Activated CD8-positive, alpha-beta T cell treated with anti-CD3 and anti-CD28 coated beads for 36 hours (primary cell): ENCODE data around the gene KLF15. TPM values are rescaled to one million over a fixed set of nuclear protein-coding genes. Genes with fewer than 3 reads are reported as not detected.

Source experiments
- ATAC-seq: fragments of 200-7000 bp; cut with Tn5 transposase; one replicate; pipeline ENCODE4 v1.10.0; 2021; ENCODE audit warnings: mild to moderate bottlenecking, moderate library complexity
- CTCF ChIA-PET: fragments of 350-600 bp; sonication (Branson Sonifier 250); formaldehyde crosslinking; loops from one replicate; lab custom pipeline; 2021; ENCODE audit warnings: antibody characterized with exemption; lab: Charles Lee
- POLR2A ChIA-PET: fragments of 350-600 bp; sonication (Branson Sonifier 250); formaldehyde crosslinking; loops from one replicate; lab custom pipeline; 2021; ENCODE audit warnings: antibody characterized with exemption; lab: Charles Lee
- DNase-seq: peaks from one replicate; pipeline ENCODE4 v3.0.0-alpha.2; 2020
- H3K27ac Mint-ChIP-seq: one replicate; pipeline ENCODE4 v1.8.0; 2021; ENCODE audit warnings: mild to moderate bottlenecking, mixed read lengths
- H3K27me3 Mint-ChIP-seq: one replicate; pipeline ENCODE4 v1.8.0; 2021; ENCODE audit warnings: mixed read lengths
- H3K36me3 Mint-ChIP-seq: one replicate; pipeline ENCODE4 v1.8.0; 2021; ENCODE audit warnings: low read depth, mixed read lengths
- H3K4me1 Mint-ChIP-seq: one replicate; pipeline ENCODE4 v1.8.0; 2021; ENCODE audit warnings: low read depth, mixed read lengths
- H3K4me3 Mint-ChIP-seq: one replicate; pipeline ENCODE4 v1.8.0; 2021; ENCODE audit warnings: mild to moderate bottlenecking, moderate library complexity, mixed read lengths
- H3K9me3 Mint-ChIP-seq: one replicate; pipeline ENCODE4 v1.8.0; 2021; ENCODE audit warnings: mixed read lengths
- intact Hi-C: fragments of 100-400 bp; cut with micrococcal nuclease; formaldehyde crosslinking; loops from one replicate; pipeline ENCODE4 v1.10.0; 2022
- total RNA-seq, 2 experiments: library from RNA; stranded (reverse); gene quantifications; one replicate each; pipeline ENCODE4 v1.2.3, GENCODE V29; 2021
- TF ChIP-seq, protein P1 (sequence below): fragments of 200-600 bp; IDR thresholded peaks from one replicate; pipeline ENCODE4 v1.8.0; 2022; ENCODE audit warnings: antibody characterized with exemption, mild to moderate bottlenecking

Gene KLF15
- total RNA-seq, 2 experiments from 2014 or later = 0.11 TPM; not detected in 1

DNA sequence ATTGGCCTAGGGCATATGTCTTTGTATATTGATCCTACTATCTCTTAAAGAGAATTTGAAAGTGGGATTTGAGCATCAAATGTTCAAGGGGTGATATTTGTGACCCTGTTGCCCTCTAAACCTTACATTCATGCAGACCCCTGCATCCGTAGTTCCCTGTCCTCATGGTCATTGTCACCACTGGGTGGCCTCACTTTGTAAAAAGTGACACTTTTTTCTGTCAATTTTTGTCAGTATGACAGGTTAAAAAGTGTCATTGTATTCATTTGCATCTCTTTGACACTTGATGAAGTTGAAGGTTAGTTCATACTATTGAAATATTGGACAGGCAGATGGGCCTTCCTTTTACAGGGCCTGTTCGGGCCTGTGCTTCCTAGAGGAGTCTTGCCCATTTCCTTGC lies 12.3 kb upstream of the KLF15 start:
- no peak for ATAC-seq
- ChIA-PET POLR2A (no interaction called here), CTCF (no interaction called here)
- H3K4me1 Mint-ChIP-seq = no peaks in the 10 kb centered on the region
- DNase-seq = no peak
- no peak overlapping the region for H3K4me3 Mint-ChIP-seq
- H3K27me3 Mint-ChIP-seq = peaks cover 1% of the 10 kb centered on the region
- H3K9me3 Mint-ChIP-seq = no peaks in the 10 kb centered on the region
- TF ChIP-seq, protein P1, sequence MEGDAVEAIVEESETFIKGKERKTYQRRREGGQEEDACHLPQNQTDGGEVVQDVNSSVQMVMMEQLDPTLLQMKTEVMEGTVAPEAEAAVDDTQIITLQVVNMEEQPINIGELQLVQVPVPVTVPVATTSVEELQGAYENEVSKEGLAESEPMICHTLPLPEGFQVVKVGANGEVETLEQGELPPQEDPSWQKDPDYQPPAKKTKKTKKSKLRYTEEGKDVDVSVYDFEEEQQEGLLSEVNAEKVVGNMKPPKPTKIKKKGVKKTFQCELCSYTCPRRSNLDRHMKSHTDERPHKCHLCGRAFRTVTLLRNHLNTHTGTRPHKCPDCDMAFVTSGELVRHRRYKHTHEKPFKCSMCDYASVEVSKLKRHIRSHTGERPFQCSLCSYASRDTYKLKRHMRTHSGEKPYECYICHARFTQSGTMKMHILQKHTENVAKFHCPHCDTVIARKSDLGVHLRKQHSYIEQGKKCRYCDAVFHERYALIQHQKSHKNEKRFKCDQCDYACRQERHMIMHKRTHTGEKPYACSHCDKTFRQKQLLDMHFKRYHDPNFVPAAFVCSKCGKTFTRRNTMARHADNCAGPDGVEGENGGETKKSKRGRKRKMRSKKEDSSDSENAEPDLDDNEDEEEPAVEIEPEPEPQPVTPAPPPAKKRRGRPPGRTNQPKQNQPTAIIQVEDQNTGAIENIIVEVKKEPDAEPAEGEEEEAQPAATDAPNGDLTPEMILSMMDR = no peak
- intact Hi-C loops = no loop called here
- H3K36me3 Mint-ChIP-seq = no peaks in the 10 kb centered on the region
- no peak overlapping the region for H3K27ac Mint-ChIP-seq

- Mint-ChIP-seq H3K4me3 (no peak overlapping the region), H3K27ac (no peak overlapping the region), H3K4me1 (no peaks in the 10 kb centered on the region), H3K27me3 (peaks cover 1% of the 10 kb centered on the region), H3K9me3 (no peaks in the 10 kb centered on the region), H3K36me3 (no peaks in the 10 kb centered on the region)
- CTCF ChIA-PET = no interaction called here
- TF ChIP-seq, protein P1 = no peak
- no peak for DNase-seq
- ATAC-seq = no peak
- intact Hi-C loops = no loop called here
- POLR2A ChIA-PET = no interaction called here
Measured at GRCh38 chr3:126367316-126367805, 10.2 kb upstream of the KLF15 start.

DNA sequence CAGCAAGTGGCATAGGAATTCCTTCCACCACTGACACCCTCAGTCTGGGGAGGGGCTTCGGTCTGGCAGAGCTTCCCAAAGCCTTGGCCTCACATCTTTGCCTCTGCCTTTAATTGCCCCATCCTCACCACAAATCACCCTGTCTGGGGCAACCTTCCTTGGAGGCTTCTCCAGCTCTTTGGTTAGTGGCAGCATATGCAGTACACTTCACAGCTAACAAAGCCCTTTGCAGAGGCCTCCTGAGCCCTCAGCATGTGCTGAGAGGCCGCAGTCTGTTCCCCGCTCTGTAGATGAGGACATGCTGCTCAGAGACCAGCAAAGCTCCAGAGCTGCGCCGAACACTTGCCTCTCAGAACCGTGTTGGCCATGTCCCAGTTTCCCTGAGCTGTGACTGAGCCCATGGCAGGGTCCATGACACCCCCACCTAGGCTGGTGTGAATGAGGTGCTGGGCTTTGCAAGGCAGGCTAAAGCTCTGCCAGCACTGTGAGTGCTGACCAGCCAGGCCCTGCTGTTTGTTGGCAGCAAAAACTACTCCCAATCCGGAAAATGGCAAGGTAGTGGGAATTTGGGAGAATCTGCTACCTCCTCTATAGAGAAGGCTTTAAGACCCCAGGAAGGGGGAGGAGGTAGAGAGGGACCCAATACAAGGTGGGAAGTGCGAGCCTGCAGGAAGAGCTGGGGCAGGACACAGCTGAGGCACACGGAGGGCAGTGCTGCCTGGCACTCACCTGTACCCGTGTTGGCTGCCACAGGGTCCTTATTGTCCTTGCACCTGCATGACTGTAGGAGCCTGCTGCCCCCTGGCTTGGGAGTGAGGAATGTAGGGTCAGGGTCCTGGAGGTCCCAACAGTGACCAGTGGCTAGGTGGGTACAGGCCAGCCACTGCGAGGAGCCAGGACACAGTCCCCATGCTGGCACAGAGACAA lies 8.4 kb upstream of the KLF15 start:
- H3K27me3 Mint-ChIP-seq = peaks cover 9% of the 10 kb centered on the region

DNA sequence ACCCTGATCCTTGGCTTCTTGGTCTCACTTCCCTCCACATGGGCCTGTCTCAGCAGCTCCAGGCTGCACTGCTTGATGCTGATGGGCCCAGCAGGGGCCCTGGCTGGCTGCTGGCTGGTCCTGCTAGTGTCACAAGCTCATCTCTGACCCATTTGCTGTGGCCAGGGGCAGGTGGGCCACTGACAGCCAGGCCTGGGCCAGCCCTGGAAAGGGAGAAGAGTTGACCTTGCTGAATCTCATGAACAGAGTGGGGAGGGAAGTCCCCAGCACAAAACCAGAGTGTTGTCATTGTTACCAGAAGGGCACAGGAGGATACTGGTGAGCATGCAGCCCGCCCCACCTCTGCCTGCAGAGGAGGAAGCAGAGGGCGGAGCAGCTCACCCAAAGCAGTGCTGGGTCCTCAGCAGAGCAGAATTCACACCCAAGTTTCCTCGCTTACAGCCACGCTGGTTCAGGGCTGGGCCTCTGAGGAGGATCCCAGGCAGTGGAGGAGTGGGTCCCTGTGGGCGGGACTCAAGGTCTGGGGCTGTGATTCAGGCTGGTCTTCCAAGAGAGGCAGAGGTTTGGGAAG lies 7.6 kb upstream of the KLF15 start:
- Mint-ChIP-seq H3K36me3 (no peaks in the 10 kb centered on the region), H3K27ac (no peak overlapping the region), H3K4me1 (no peaks in the 10 kb centered on the region), H3K4me3 (no peak overlapping the region), H3K9me3 (no peaks in the 10 kb centered on the region), H3K27me3 (peaks cover 14% of the 10 kb centered on the region)
- intact Hi-C loops = no loop called here
- ChIA-PET CTCF (interaction anchor here (1.5 kb wide), 1 partner anchor 231 kb away, joined by 3 read pairs; no protein-coding TSS in a partner anchor), POLR2A (no interaction called here)
- ATAC-seq (no peak), DNase-seq (no peak)
- TF ChIP-seq, protein P1 = no peak

More for the DNA sequence above, 8.4 kb upstream of the KLF15 start:
- Mint-ChIP-seq H3K36me3 (no peaks in the 10 kb centered on the region), H3K9me3 (no peaks in the 10 kb centered on the region), H3K27ac (no peak overlapping the region), H3K4me3 (no peak overlapping the region), H3K4me1 (no peaks in the 10 kb centered on the region)
- no peak for ATAC-seq
- CTCF ChIA-PET = interaction anchor here (1.5 kb wide), 1 partner anchor 232 kb away, joined by 3 read pairs; no protein-coding TSS in a partner anchor
- TF ChIP-seq, protein P1 = no peak
- intact Hi-C loops = no loop called here
- DNase-seq = no peak
- POLR2A ChIA-PET = interaction anchor here (1.0 kb wide), 1 partner anchor 111 kb away, joined by 3 read pairs; no protein-coding TSS in a partner anchor
